ENCODE data around the gene ARFGEF2.

The ARFGEF2 gene

GRCh38 chr20:48921168-48921882 is at the start of gene ARFGEF2:
Gene ARFGEF2 (plus strand): TSS chr20:48921711. CDS start chr20:48921890, 179 bp downstream.
- peak; percentile 49 for DNase-seq (ENCODE audit: extremely low read depth, low read depth)
- no peak for TF ChIP-seq CTCF (IDR thresholded peaks at IDR 0.05; ENCODE audit: low read depth, low read length, missing control alignments)
- peak within 1 kb of the TSS; percentile 80 for H3K4me3 ChIP-seq (replicated peaks; ENCODE audit: low read depth, low read length)

- TF ChIP-seq CTCF (IDR thresholded peaks at IDR 0.05; ENCODE audit: low read depth, low read length, missing control alignments), result no peak
- DNase-seq (ENCODE audit: extremely low read depth, low read depth), result no peak
- H3K4me3 ChIP-seq (replicated peaks; ENCODE audit: low read depth, low read length), result no peak overlapping the region
Observed at GRCh38 chr20:48875233-48875913, 46.1 kb upstream of the ARFGEF2 start.

GRCh38 chr20:48875914-48876240 is 45.6 kb upstream of the ARFGEF2 start:
- no peak for DNase-seq (ENCODE audit: extremely low read depth, low read depth)

GRCh38 chr20:48877304-48877703 is 44.2 kb upstream of the ARFGEF2 start:
- DNase-seq (ENCODE audit: extremely low read depth, low read depth), result no peak
- no peak for TF ChIP-seq CTCF (IDR thresholded peaks at IDR 0.05; ENCODE audit: low read depth, low read length, missing control alignments)
- no peak overlapping the region for H3K4me3 ChIP-seq (replicated peaks; ENCODE audit: low read depth, low read length)

More at GRCh38 chr20:48875914-48876240, 45.6 kb upstream of the ARFGEF2 start:
- TF ChIP-seq CTCF (IDR thresholded peaks at IDR 0.05; ENCODE audit: low read depth, low read length, missing control alignments), result no peak
- no peak overlapping the region for H3K4me3 ChIP-seq (replicated peaks; ENCODE audit: low read depth, low read length)

- H3K4me3 ChIP-seq (replicated peaks; ENCODE audit: low read depth, low read length), result no peak overlapping the region
- no peak for TF ChIP-seq CTCF (IDR thresholded peaks at IDR 0.05; ENCODE audit: low read depth, low read length, missing control alignments)
- no peak for DNase-seq (ENCODE audit: extremely low read depth, low read depth)
Observed at GRCh38 chr20:48878534-48879248, 42.8 kb upstream of the ARFGEF2 start.

- no peak overlapping the region for H3K4me3 ChIP-seq (replicated peaks; ENCODE audit: low read depth, low read length)
- TF ChIP-seq CTCF (IDR thresholded peaks at IDR 0.05; ENCODE audit: low read depth, low read length, missing control alignments), result no peak
- no peak for DNase-seq (ENCODE audit: extremely low read depth, low read depth)
Observed at GRCh38 chr20:48879612-48880245, 41.8 kb upstream of the ARFGEF2 start.

All from HFF-Myc (cell line).